HG03139 (cell line): ENCODE data around the gene RPS6KA4.

Source experiments
- ATAC-seq: cut with Tn5 transposase; IDR thresholded peaks from one replicate; pipeline ENCODE4 v1.9.1; 2021; ENCODE audit not compliant: unreplicated experiment

The RPS6KA4 gene

GRCh38 chr11:64364435-64364834, 5.5 kb downstream of the RPS6KA4 start:
- no peak for ATAC-seq

GRCh38 chr11:64364911-64365310, 5.9 kb downstream of the RPS6KA4 start:
- no peak for ATAC-seq

GRCh38 chr11:64366751-64367150, 7.8 kb downstream of the RPS6KA4 start:
- ATAC-seq, result no peak

- no peak for ATAC-seq
Measured at GRCh38 chr11:64367931-64368672, 9.1 kb downstream of the RPS6KA4 start.

GRCh38 chr11:64368673-64369074, 9.7 kb downstream of the RPS6KA4 start:
- no peak for ATAC-seq

DNA sequence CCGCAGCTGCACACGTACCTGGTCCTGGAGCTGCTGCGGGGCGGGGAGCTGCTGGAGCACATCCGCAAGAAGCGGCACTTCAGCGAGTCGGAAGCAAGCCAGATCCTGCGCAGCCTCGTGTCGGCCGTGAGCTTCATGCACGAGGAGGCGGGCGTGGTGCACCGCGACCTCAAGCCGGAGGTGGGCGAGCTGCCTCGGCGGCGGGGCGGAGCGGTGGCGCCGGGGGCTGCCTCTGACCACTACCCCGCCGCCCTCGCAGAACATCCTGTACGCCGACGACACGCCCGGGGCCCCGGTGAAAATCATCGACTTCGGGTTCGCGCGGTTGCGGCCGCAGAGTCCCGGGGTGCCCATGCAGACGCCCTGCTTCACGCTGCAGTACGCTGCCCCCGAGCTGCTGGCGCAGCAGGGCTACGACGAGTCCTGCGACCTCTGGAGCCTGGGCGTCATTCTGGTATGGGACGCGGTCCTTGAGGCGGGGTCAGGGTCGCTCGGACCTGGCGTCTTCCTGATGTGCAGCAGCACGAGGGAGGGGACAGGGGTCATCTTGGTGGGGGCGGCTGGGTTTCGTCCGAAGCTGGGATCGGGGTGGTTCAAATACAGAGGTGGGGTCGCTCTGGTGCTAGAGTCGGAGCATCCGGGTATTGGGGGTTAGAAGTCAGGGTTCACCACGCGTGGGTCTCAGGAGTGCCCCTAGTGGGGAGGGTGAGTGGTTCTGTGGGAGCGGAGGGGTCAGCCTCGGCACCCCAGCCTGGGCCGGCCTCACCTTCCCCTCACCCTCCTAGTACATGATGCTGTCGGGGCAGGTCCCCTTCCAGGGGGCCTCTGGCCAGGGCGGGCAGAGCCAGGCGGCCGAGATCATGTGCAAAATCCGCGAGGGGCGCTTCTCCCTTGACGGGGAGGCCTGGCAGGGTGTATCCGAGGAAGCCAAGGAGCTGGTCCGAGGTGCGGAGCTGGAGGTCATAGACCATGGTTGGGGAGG, 10.8 kb downstream of the RPS6KA4 start:
- ATAC-seq, result no peak

- ATAC-seq, result no peak
Measured at GRCh38 chr11:64371201-64371600, 12.2 kb downstream of the RPS6KA4 start.

DNA sequence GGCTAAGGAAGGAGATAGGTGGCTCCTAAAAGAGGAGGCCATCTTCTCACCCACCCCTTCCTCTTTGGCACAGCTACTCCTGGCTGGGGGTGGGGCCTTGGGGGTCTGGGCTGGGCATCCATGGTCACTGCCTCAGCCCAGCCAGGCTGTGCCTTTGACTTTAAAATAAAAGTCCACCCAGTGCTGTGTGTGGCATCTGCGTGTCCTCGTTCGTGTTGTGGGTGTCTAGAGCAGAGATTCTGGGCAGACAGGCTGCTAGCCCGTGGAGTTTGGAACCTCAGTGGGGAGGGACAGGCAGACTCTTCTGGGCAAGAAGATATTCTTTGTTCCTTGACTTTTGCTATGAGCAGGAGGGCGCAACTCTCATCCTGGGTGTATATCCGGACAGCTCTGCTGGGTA, 13.1 kb downstream of the RPS6KA4 start:
- no peak for ATAC-seq

DNA sequence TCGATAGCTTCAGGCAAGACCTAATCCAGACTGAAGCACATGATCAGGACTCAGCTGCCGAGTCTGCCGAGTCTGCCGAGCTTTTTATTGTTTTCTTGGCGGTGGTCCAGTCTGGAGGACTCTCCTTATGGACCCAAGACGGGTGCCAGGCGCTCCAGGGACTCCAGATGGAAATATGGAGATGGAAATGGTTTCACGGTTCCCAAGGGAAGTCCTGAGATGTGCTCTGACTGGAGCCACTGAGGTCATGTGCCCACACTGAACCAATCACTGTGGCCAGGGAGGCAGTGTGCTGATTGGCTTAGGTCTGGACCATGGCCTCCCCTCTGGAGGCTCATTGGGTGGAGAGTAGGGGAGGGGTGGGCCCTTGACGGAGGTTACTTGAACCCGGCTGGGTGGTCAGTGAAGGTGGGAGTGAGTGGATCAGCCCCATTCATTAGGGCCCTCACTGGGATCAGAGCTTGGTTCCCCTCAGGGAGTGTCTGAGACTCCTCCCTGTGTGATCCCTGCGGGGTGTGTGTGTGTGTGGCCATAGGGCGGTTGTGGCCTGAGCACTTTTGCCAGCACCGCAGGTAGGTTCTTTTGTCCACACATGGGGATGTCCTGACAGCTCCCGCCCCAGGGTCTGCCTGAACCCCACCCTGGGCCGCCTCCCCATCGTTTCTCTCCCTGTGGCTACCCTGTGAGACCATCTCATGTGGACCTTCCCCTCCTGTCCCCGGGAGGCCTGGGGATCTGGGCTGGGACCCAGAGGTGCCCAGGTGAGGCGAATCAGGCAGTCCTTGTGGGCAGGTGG, 14.0 kb downstream of the RPS6KA4 start:
- ATAC-seq, result no peak

DNA sequence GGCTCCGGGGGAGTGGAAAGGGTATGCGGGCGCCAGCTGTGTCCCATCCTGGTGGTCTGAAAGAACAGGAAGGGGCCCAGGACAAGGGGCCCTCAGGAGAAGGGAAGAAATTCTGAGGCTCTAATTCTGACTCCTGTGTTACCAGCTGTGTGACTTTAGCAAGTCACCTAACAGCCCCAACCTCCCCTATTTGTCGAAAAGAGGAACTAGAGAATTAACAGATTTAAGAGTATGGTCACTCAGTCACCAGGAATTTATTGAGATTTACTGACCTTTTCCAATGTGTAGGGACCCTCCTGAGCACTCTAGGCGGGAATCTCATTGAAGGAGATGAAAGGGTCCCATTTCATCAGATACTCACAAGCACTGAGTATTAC, 14.6 kb downstream of the RPS6KA4 start:
- no peak for ATAC-seq

DNA sequence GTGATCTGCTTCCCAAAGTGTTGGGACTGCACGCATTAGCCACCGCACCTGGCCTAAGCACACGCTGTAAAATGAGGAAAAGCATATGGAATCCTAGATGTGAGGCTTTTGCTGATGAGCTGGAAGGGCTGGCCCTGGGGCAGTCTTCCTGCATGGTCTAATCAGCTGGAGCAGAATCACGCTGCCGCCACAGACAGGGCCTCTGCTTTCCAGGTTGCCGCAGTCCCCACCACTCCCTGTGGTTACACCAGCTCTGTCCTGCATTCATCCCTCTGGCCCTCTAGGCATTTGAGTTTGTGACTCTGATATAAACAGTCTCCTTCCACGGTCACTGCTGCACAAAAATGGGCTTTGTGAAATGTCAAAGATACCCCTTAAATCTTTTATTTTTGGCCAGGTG, 17.1 kb downstream of the RPS6KA4 start:
- no peak for ATAC-seq

DNA sequence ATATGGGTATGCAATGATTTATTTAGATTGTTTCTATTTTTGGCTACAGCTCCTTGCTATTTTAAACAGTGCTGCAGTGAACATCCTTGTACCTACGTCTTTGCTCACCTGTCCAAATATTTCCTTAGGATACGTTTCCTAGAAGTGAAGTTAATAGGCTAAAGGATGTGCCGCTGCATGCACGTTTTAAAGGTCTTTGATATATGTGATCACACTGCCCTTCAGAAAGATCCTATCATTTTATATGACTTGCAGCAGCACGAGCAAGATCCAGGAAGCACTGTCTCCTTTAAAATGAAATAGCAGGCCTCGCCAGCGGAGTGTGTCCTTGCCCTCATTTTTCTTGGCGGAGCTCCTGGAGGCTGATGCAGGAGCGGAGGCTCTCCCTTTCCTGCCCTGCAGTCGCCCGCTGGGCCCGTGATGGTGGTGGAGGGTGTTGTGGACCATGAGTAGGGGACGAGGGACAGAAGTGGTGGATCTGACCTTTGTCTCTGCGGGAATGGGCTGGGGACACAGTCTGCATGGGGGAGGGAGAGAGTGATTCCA, 19.4 kb downstream of the RPS6KA4 start:
- ATAC-seq, result no peak

DNA sequence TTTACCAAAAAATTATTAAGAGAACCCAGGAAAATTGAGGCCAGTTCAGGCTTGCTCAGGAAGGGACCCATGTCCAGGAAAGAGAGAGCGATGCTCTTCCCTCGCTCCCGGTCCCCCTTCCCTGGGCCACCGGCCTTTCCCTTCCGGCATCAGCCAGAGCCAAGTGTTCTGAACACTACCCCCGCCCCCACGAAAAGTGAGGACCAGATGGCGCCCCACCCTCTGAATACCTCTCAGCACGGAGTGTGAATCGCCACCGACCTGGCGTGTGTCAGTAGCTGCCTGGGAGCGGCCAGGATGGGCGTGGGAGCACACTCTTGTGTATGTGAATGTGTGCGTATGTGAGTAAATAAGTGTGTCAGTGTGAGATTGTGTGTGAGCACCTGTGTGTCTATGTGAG, 20.2 kb downstream of the RPS6KA4 start:
- no peak for ATAC-seq

DNA sequence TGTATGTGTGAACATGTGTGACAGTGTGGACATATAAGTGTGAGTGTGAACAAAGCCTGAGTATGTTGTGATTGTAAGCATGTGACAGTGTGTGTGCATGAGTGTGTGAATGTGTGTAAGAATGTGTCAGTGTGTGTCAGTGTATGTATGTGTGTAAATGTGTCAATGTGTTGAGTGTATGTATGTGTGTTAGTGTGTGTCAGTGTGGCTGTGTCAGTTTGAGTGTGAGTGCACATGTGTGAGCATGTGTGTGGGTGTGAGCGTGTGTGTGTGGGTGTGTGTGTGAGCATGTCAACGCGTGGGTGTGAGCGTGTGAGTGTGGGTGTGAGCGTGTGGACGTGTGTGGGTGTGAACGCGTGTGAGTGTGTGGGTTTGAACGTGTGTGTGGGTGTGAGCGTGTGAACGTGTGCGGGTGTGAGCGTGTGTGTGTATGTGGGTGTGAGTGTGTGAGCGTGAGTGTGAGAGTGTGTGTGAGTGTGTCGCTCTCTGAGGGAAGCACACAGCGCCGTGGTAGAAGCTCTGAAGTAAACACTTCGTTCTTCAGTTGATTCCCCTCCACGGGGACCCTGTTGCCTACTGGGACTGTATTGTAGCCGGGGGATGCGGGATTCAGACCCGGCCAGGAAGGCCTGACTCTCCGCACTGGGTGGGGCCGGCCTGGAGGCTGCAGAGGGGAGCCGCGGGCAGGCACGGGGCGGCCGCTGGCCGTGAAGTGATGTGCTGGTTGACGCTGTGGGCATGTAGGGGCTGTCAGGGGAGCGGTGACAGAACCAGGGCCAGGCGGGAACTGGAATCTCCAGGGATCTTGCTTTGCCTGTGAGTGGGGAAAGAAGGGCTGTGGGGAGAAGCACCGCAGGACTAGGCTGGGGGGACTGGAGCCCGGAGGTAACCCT, 21.1 kb downstream of the RPS6KA4 start:
- no peak for ATAC-seq

- ATAC-seq, result no peak
Measured at GRCh38 chr11:64381350-64381749, 22.4 kb downstream of the RPS6KA4 start.

DNA sequence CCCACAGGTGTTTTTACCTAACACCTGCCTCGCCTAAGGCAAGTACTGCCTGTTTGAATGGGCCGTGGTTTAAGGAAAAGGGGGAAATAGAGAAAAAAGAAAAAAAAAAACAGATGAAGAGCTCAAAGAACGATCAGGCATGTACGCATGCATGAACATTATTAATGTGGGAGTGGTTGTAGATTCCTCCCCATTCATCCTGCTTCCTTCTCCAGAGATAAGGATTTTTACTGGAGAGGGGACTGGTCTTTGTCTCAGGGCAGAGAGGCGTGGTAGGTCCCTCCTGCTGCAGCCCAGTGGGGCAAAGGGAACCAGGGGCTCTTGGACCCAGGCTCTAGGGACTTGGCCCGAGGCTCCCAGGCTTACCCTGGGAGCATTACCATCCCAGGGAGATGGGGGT, 23.1 kb downstream of the RPS6KA4 start:
- ATAC-seq, result no peak

DNA sequence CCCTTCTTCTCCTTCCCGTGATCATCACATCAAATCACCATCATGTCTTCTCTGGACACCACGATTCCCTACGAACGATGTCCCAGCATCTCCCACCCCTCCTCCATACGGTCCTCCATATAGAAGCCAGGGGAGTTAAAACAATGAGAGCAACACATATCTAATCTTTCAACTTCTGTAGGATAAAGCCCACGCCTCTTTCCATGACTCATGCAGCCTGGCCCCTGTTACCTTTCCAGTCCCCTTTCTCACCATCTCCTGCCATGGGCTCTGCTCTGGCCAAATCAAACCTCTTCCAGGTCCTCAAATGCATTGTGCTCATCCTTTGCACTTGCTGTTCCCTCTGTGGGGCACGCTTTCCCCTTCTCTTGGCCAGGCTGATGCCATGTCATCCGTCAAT, 23.6 kb downstream of the RPS6KA4 start:
- ATAC-seq, result no peak

DNA sequence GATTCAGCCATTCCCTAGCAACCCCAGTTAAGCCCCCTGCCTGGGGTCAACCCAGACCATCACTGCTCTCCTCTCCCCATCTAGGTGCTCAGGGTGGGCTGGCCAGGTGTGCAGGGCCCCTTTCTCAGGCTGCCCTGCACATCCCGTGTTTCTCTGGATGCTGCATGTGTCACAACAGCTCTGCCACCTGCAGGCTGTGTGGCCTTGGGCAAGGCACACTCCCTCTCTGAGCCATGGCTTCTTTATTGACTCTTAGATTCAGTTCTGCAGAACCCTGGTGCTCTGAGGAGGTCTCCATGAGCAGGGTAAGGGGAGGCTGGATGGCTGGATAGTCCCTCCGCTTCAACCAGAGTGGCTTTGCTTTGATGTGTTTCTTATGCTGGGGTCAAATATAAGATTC, 24.6 kb downstream of the RPS6KA4 start:
- ATAC-seq, result no peak

- ATAC-seq, result no peak
Measured at GRCh38 chr11:64384028-64384737, 25.2 kb downstream of the RPS6KA4 start.
